ENCODE data around the gene SEMA3A. TPM values are rescaled to one million over a fixed set of nuclear protein-coding genes. Genes with fewer than 3 reads are reported as not detected.

SEMA3A gene
- polyA plus RNA-seq, 1 donor from 2014 or later, result 22.8 TPM

DNA sequence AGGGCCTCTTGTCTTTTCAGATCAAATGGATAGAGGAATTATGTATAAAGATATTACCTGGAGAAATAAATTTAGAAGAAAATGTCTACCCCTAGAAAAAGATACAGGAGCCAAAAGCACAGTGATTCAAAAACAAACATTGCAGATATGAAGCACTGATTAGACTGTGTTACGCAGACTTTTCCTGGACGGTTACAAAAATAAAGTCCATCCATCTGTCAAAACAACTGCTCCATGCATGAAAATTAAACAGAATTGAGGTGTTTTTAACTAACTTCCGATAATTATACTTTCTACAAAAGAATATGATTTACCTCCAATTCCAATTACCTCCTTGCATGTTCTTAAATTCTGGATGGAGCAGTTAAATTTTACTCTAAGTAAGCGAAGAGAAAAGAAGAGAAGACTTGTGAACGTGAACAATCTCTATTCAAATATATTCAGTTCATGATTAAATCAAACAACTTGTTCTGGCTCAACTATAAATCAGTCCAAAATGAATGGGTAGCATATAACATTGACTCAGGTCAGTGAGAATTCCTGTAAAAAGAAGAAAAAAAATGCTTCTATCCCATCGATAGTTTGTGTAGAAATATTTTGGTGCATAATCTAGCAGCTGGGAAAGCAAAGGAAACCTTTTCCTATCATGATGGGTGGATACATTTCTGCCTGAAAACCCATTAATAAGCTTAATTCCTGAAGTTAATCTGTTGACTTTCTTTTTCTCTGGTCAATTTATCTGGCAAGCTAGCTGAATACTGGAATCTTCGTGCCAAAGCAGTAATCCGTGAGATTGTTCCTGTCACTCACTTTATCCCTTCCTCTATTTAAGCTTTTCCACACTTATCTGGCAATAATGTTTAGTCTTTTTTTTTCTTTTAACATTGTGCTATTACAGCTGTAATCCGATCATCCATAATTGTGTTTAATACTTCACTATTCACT is 80.4 kb downstream of the SEMA3A start:
- Histone ChIP-seq H3K27me3 (ENCODE audit: insufficient read depth, low read depth, low read length) (no peaks in the 10 kb centered on the region), H4K20me1 (ENCODE audit: insufficient read depth) (no peaks in the 10 kb centered on the region), H3K4me3 (ENCODE audit: low read length) (no peak overlapping the region), H3K9ac (ENCODE audit: low read length) (no peak overlapping the region), H3K79me2 (replicated peaks; ENCODE audit: insufficient read depth, low read length) (no peaks in the 10 kb centered on the region), H3K27ac (ENCODE audit: low read length) (no peak overlapping the region), H2AFZ (ENCODE audit: low read depth, low read length) (no peak overlapping the region), H3K9me3 (ENCODE audit: low read length) (no peaks in the 10 kb centered on the region), H3F3A (ENCODE audit: insufficient read depth, low read length, poor library complexity, severe bottlenecking) (no peaks in the 10 kb centered on the region), H3K9me2 (ENCODE audit: insufficient read depth, low read length) (no peaks in the 10 kb centered on the region), H3K36me3 (ENCODE audit: insufficient read depth, low read length) (no peaks in the 10 kb centered on the region), H3K4me2 (ENCODE audit: low read length) (no peak overlapping the region)
- TF ChIP-seq, protein P1, sequence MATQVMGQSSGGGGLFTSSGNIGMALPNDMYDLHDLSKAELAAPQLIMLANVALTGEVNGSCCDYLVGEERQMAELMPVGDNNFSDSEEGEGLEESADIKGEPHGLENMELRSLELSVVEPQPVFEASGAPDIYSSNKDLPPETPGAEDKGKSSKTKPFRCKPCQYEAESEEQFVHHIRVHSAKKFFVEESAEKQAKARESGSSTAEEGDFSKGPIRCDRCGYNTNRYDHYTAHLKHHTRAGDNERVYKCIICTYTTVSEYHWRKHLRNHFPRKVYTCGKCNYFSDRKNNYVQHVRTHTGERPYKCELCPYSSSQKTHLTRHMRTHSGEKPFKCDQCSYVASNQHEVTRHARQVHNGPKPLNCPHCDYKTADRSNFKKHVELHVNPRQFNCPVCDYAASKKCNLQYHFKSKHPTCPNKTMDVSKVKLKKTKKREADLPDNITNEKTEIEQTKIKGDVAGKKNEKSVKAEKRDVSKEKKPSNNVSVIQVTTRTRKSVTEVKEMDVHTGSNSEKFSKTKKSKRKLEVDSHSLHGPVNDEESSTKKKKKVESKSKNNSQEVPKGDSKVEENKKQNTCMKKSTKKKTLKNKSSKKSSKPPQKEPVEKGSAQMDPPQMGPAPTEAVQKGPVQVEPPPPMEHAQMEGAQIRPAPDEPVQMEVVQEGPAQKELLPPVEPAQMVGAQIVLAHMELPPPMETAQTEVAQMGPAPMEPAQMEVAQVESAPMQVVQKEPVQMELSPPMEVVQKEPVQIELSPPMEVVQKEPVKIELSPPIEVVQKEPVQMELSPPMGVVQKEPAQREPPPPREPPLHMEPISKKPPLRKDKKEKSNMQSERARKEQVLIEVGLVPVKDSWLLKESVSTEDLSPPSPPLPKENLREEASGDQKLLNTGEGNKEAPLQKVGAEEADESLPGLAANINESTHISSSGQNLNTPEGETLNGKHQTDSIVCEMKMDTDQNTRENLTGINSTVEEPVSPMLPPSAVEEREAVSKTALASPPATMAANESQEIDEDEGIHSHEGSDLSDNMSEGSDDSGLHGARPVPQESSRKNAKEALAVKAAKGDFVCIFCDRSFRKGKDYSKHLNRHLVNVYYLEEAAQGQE (IDR thresholded peaks at IDR 0.05; ENCODE audit: borderline replicate concordance), result no peak
- TF ChIP-seq POLR2AphosphoS5 (IDR thresholded peaks at IDR 0.05), result no peak
- no peak for TF ChIP-seq EZH2 (IDR thresholded peaks at IDR 0.05; ENCODE audit: borderline replicate concordance, insufficient read depth, low read length, poor library complexity, severe bottlenecking)
- no peak for TF ChIP-seq EP300 (conservative IDR thresholded peaks at IDR 0.05; ENCODE audit: poor library complexity, severe bottlenecking)
- TF ChIP-seq, protein P2, sequence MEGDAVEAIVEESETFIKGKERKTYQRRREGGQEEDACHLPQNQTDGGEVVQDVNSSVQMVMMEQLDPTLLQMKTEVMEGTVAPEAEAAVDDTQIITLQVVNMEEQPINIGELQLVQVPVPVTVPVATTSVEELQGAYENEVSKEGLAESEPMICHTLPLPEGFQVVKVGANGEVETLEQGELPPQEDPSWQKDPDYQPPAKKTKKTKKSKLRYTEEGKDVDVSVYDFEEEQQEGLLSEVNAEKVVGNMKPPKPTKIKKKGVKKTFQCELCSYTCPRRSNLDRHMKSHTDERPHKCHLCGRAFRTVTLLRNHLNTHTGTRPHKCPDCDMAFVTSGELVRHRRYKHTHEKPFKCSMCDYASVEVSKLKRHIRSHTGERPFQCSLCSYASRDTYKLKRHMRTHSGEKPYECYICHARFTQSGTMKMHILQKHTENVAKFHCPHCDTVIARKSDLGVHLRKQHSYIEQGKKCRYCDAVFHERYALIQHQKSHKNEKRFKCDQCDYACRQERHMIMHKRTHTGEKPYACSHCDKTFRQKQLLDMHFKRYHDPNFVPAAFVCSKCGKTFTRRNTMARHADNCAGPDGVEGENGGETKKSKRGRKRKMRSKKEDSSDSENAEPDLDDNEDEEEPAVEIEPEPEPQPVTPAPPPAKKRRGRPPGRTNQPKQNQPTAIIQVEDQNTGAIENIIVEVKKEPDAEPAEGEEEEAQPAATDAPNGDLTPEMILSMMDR (IDR thresholded peaks at IDR 0.05; ENCODE audit: poor library complexity, severe bottlenecking), result no peak
- TF ChIP-seq MXI1 (conservative IDR thresholded peaks at IDR 0.05; ENCODE audit: poor library complexity, severe bottlenecking), result no peak
- no peak for TF ChIP-seq RAD21 (conservative IDR thresholded peaks at IDR 0.05)
- no peak for TF ChIP-seq SMC3 (conservative IDR thresholded peaks at IDR 0.05; ENCODE audit: poor library complexity)
- no peak for TF ChIP-seq TAF1 (IDR thresholded peaks at IDR 0.05; ENCODE audit: low read depth)

DNA sequence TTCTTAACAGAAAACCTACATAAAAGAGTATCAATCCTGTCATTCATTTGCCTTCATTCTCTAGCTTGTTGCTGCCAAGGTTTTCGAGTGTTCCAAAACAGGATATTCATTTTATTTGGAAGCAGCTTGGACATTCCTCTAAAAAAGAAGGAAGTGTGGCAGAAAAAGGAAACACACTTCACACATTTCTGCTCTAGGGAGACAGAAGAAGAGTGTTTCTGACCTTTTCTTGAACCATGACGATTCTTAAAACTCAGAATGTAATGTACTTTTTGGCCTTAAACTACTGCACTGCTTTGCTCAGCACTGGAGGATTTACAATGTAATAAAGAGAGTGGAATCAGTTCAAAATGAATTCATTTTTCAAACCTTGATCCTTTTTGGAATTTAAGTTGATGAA is 81.3 kb downstream of the SEMA3A start:
- Histone ChIP-seq H2AFZ (ENCODE audit: low read depth, low read length) (no peak overlapping the region), H4K20me1 (ENCODE audit: insufficient read depth) (no peaks in the 10 kb centered on the region), H3K79me2 (replicated peaks; ENCODE audit: insufficient read depth, low read length) (no peaks in the 10 kb centered on the region), H3K4me2 (ENCODE audit: low read length) (no peak overlapping the region), H3K27ac (ENCODE audit: low read length) (no peak overlapping the region), H3K4me3 (ENCODE audit: low read length) (no peak overlapping the region), H3F3A (ENCODE audit: insufficient read depth, low read length, poor library complexity, severe bottlenecking) (no peaks in the 10 kb centered on the region), H3K9ac (ENCODE audit: low read length) (no peak overlapping the region), H3K9me2 (ENCODE audit: insufficient read depth, low read length) (no peaks in the 10 kb centered on the region), H3K36me3 (ENCODE audit: insufficient read depth, low read length) (no peaks in the 10 kb centered on the region), H3K9me3 (ENCODE audit: low read length) (no peaks in the 10 kb centered on the region), H3K27me3 (ENCODE audit: insufficient read depth, low read depth, low read length) (no peaks in the 10 kb centered on the region)
- TF ChIP-seq POLR2AphosphoS5 (IDR thresholded peaks at IDR 0.05), result no peak
- TF ChIP-seq, protein P1 (IDR thresholded peaks at IDR 0.05; ENCODE audit: borderline replicate concordance), result no peak

All from neural cell (in vitro differentiated cells).